GM19395 (cell line): ENCODE data around the gene ZBTB46.

Experiments used
- ATAC-seq: cut with Tn5 transposase; IDR thresholded peaks from one replicate; pipeline ENCODE4 v1.9.1; 2021; ENCODE audit warnings: mild to moderate bottlenecking, moderate library complexity; ENCODE audit not compliant: unreplicated experiment

ZBTB46 gene

DNA sequence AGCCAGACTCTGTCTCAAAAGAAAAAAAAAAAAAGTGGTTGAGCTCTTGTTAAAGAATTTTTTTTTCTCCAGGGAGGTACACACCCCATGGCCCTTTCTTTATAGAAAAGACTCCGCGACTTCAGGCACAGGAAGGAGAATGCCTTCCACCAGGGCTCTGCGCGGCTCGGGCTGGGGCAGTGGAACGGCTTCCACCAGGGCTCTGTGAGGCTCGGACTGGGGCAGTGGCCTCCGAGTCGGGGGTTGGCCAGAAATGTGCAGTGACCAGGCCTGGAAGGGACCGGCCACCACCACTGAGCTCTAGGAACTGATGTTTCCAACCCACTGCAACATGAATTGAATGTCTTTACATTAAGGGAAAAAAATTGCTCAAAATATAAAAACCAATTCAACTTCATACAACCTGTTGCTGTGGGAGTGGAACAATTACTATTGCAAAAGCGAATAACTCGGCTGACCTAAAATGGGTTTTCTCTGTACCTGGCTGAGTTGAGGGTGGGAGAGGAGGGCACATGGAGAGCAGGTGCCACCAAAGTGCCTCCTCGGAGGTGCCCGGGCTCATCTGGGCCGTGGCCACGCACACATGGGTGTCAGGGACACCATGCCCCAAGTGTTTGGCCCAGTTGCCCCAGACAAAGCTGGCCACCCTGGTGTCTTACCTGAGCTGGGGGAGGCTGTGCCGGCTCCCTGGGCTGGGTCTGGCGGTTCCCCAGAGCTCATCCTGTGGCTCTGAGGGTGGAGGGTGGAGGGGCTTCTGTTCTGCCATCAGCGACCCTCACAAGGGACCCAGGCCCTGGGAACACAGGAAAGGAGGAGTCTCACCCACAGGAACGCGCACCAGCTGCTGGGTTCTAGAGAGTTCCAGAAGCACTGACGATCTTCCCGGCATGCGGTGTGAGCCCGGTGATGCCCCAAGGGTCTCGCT lies 62.2 kb downstream of the ZBTB46 start:
- no peak for ATAC-seq

DNA sequence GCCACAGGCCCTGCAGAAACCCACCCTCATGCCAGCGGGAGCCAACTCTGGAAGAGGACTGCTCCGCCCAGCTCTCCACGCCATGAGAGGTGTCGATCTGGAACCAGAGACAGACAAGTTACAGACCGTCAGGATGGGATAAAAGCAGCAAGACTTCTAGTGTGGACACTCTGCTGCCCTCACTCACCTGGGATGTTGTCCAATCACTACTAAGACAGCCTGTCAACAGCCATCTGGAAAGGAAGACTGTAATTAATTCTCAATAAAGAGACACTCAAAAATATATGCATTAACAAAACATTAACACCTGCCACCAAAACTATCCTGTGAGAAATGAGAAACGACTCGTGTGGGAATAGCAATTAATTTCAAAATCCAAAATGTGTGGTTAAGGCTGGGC lies 63.2 kb downstream of the ZBTB46 start:
- ATAC-seq: no peak

GRCh38 chr20:63767456-63767855 lies 63.6 kb downstream of the ZBTB46 start:
- no peak for ATAC-seq

- no peak for ATAC-seq
Measured at GRCh38 chr20:63766695-63767426, 64.2 kb downstream of the ZBTB46 start.

GRCh38 chr20:63765902-63766301 lies 65.2 kb downstream of the ZBTB46 start:
- ATAC-seq: no peak

- no peak for ATAC-seq
Measured at GRCh38 chr20:63765082-63765873, 65.8 kb downstream of the ZBTB46 start.

GRCh38 chr20:63759377-63759901 lies 71.6 kb downstream of the ZBTB46 start:
- no peak for ATAC-seq

DNA sequence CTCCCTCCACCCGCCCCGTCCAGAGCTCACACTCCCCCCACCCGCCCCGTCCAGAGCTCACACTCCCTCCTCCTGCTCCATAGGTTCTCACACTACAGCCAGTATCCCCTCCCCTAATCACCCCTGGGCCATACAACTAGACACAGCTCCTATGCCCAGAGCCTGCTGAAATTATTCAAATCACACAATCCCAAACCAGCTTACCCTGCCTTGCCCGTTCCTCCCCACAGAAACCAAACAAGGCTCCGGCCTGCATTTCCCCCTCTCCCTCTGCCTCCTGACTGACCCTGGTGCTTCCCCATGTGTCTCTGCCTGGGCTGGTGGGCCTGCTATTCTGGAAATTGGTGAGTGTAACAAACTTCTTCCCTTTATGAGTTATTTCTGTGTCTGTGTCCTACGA lies 72.9 kb downstream of the ZBTB46 start:
- ATAC-seq: no peak

DNA sequence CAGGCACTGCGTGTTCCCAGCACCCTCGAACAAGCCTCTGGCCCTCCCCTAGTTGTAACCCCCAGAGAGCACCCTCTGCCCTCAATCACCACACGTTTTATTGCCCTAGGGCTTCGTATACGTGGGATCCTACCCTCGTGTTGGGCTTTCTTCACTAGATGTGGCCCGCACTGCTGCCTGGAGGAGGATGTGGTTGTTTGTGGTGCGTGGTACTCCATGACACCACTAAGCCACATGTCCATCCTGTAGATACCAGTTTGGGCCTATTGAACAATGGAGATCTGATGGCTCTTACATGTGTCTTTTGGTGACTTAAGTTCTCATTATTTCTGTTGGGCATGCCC lies 74.4 kb downstream of the ZBTB46 start:
- no peak for ATAC-seq

DNA sequence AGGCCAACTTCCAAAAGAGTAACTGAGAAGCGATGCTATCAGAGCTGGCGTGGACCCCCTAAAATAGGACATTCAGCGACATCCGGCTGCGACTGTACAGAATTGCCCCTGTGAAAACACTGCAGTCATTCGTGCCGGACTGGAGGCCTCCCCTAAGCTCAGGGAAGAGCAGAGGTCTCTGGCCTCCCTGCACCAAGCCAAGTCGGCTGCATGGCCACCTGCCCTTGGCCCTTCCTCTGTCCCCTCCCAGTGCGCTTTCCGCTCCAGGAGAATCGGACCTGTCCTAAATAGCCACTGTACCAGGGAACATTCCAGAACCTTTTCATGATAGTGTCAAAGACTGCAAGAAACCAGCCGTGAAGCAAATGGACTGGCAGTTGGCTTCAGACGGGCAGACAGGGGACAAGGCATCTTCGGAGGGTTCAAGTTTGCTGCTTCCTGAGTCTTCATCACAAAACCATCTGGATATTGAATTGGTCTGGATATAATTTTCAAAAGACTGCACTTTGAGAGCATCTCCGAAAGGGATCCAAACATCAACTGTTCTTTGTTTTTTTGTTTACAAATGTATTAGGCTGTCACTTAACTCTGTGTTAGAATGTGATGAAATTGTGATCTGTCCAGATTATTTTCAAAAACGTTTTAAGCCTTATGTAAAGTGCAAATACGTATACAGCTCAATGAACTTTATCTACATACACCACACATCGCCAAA lies 75.0 kb downstream of the ZBTB46 start:
- ATAC-seq: no peak

GRCh38 chr20:63754008-63754407 lies 77.1 kb downstream of the ZBTB46 start:
- ATAC-seq: no peak

DNA sequence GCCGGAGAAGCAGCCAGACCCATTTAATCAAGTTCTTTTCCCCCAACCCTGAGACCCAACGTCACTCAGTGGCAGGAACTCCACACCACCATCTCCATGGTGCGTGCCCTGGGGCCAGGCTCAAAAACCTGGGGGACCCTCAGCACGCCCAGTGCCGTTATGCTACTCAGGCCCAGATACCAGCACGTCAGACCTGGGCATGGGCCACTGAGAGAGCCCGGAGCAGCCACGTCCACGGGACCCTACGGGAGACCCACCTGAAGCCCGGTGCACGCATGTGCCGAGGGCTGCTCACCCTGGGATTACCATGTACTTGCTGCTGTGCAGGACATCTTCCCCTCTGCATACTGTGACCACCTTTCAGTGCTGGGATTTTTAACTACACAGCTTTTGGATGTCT lies 77.7 kb downstream of the ZBTB46 start:
- no peak for ATAC-seq

DNA sequence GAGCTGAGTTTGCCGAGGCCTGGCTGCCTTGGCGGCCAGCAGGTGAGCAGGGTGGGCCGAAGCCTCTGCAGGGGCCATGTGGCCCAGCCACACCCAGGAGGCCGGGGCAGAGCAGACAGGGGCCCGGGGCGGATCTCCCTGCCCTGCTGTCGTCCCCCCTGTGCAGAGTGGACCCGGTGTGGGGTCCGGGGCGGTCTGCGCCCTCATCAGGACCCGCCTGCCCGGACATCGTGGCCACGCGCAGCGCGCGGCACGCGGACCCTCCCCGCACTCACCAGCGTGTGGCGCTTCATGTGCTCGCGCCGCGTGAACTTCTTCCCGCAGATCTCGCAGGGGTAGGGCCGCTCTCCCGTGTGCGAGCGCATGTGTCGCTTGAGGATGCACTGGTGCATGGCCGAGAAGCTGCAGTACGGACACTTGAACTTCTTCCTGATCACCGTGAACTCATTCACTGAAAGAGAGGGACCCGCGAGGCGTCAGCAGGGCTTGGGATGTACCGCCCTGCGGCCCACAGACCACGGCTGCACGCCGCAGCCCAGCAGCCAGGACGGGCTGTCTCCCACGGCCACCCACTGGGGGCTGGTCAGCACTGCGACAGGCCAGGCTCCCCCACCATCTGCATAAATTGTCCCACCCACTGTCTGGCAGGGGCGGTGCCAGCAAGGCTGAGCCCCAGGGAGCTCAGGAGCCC lies 78.5 kb downstream of the ZBTB46 start:
- ATAC-seq: no peak

- no peak for ATAC-seq
Measured at GRCh38 chr20:63751471-63752271, 79.4 kb downstream of the ZBTB46 start.

- no peak for ATAC-seq
Measured at GRCh38 chr20:63750807-63751470, 80.1 kb downstream of the ZBTB46 start.

DNA sequence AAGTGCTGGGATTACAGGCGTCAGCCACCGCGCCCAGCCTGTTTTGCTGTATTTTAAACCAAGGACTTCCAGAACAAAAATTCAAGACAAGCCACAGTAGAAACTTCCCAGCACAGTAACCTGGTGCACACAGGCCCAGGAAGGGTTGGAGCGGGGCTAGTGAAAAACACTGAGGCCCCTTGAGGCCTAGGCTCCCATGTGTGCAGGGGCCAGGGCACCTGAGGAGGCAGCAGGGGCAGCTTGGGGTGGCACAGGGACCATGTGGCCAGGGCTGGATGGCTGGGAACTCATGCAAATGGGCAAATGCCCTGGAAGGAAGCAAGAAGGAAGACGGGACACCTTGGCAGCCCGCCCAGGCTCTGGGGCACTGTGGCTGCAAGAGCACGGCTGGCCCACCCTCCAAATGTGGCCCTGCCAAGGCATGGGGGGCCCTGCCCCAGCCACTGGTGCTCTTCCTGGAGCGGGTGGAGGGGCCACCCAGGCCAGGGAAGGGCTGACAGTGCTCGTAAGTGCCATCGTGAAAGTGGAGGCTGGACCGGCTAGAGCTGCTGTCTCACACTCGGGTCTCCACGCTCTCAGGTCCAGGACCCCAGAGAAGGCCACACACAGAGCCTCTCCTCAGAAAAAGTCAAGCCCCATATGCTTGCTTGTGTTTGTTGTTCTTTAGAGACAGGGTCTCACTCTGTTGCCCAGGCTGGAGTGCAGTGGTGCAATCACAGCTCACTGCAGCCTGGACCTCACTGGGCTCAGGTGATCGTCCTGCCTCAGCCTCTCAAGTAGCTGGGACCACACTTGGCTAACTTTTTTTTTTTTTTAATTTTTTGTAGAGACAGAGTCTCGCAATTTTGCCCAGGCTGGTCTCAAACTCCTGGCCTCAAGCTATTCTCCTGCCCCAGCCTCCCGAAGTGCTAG lies 81.2 kb downstream of the ZBTB46 start:
- no peak for ATAC-seq

DNA sequence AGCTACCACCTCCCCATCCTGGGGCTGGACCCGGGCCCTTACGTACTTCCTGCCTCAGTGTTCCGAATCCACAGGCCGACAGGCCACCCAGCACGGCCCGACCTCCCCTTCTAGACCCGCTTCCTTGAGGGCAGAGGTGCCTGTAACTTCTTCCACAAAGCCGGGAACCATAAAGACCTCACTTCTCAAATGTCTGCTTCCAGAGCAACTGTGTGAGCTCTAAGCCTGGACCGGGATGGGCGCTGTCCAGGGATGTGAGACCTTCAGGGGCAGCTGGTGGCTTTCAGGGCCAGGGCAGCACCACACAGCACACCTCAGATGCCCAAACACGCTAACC lies 82.2 kb downstream of the ZBTB46 start:
- ATAC-seq: no peak
